ENCODE measurements around the gene PCCA.

Gene PCCA

GRCh38 chr13:100473501-100474044 is 384.7 kb downstream of the PCCA start:
- H3K4me3 ChIP-seq (ENCODE audit: low read depth in 1 of 2, low read length in 2 of 2) = no peak overlapping the region
- H3K9me3 ChIP-seq (ENCODE audit: control insufficient read depth in 1 of 2, low read length in 2 of 2) = no peaks in the 10 kb centered on the region
- H3K27ac ChIP-seq (ENCODE audit: low read length) = no peak overlapping the region
- no peaks in the 10 kb centered on the region for H3K4me1 ChIP-seq (ENCODE audit: control insufficient read depth in 1 of 2, insufficient read depth in 2 of 2, low read length in 2 of 2)
- no peaks in the 10 kb centered on the region for H3K36me3 ChIP-seq (ENCODE audit: control insufficient read depth in 1 of 2, insufficient read depth in 2 of 2, low read length in 2 of 2)
- H3K27me3 ChIP-seq (ENCODE audit: low read depth, low read length) = no peaks in the 10 kb centered on the region

- H3K4me1 ChIP-seq (ENCODE audit: control insufficient read depth in 1 of 2, insufficient read depth in 2 of 2, low read length in 2 of 2) = no peaks in the 10 kb centered on the region
- H3K4me3 ChIP-seq (ENCODE audit: low read depth in 1 of 2, low read length in 2 of 2) = no peak overlapping the region
These were observed 388.1 kb downstream of the PCCA start for GRCh38 chr13:100476963-100477362.

GRCh38 chr13:100478107-100478809 is 389.4 kb downstream of the PCCA start:
- no peak overlapping the region for H3K27ac ChIP-seq (ENCODE audit: low read length)
- H3K36me3 ChIP-seq (ENCODE audit: control insufficient read depth in 1 of 2, insufficient read depth in 2 of 2, low read length in 2 of 2) = no peaks in the 10 kb centered on the region
- H3K4me1 ChIP-seq (ENCODE audit: control insufficient read depth in 1 of 2, insufficient read depth in 2 of 2, low read length in 2 of 2) = no peaks in the 10 kb centered on the region
- no peaks in the 10 kb centered on the region for H3K9me3 ChIP-seq (ENCODE audit: control insufficient read depth in 1 of 2, low read length in 2 of 2)
- H3K27me3 ChIP-seq (ENCODE audit: low read depth, low read length) = no peaks in the 10 kb centered on the region
- H3K4me3 ChIP-seq (ENCODE audit: low read depth in 1 of 2, low read length in 2 of 2) = no peak overlapping the region

More at GRCh38 chr13:100476963-100477362, 388.1 kb downstream of the PCCA start:
- Histone ChIP-seq H3K27me3 (ENCODE audit: low read depth, low read length) (no peaks in the 10 kb centered on the region), H3K27ac (ENCODE audit: low read length) (no peak overlapping the region), H3K9me3 (ENCODE audit: control insufficient read depth in 1 of 2, low read length in 2 of 2) (no peaks in the 10 kb centered on the region), H3K36me3 (ENCODE audit: control insufficient read depth in 1 of 2, insufficient read depth in 2 of 2, low read length in 2 of 2) (no peaks in the 10 kb centered on the region)

GRCh38 chr13:100480676-100481075 is 391.8 kb downstream of the PCCA start:
- Histone ChIP-seq H3K4me3 (ENCODE audit: low read depth in 1 of 2, low read length in 2 of 2) (no peak overlapping the region), H3K27me3 (ENCODE audit: low read depth, low read length) (no peaks in the 10 kb centered on the region), H3K9me3 (ENCODE audit: control insufficient read depth in 1 of 2, low read length in 2 of 2) (no peaks in the 10 kb centered on the region), H3K4me1 (ENCODE audit: control insufficient read depth in 1 of 2, insufficient read depth in 2 of 2, low read length in 2 of 2) (no peaks in the 10 kb centered on the region), H3K36me3 (ENCODE audit: control insufficient read depth in 1 of 2, insufficient read depth in 2 of 2, low read length in 2 of 2) (no peaks in the 10 kb centered on the region), H3K27ac (ENCODE audit: low read length) (no peak overlapping the region)

- H3K27me3 ChIP-seq (ENCODE audit: low read depth, low read length) = no peaks in the 10 kb centered on the region
- no peak overlapping the region for H3K27ac ChIP-seq (ENCODE audit: low read length)
- H3K4me1 ChIP-seq (ENCODE audit: control insufficient read depth in 1 of 2, insufficient read depth in 2 of 2, low read length in 2 of 2) = no peaks in the 10 kb centered on the region
- H3K36me3 ChIP-seq (ENCODE audit: control insufficient read depth in 1 of 2, insufficient read depth in 2 of 2, low read length in 2 of 2) = no peaks in the 10 kb centered on the region
- H3K9me3 ChIP-seq (ENCODE audit: control insufficient read depth in 1 of 2, low read length in 2 of 2) = no peaks in the 10 kb centered on the region
- H3K4me3 ChIP-seq (ENCODE audit: low read depth in 1 of 2, low read length in 2 of 2) = no peak overlapping the region
These were observed 394.2 kb downstream of the PCCA start for GRCh38 chr13:100483139-100483538.

- Histone ChIP-seq H3K27ac (ENCODE audit: low read length) (no peak overlapping the region), H3K36me3 (ENCODE audit: control insufficient read depth in 1 of 2, insufficient read depth in 2 of 2, low read length in 2 of 2) (no peaks in the 10 kb centered on the region), H3K4me1 (ENCODE audit: control insufficient read depth in 1 of 2, insufficient read depth in 2 of 2, low read length in 2 of 2) (no peaks in the 10 kb centered on the region), H3K4me3 (ENCODE audit: low read depth in 1 of 2, low read length in 2 of 2) (no peak overlapping the region), H3K9me3 (ENCODE audit: control insufficient read depth in 1 of 2, low read length in 2 of 2) (no peaks in the 10 kb centered on the region), H3K27me3 (ENCODE audit: low read depth, low read length) (no peaks in the 10 kb centered on the region)
These were observed 395.0 kb downstream of the PCCA start for GRCh38 chr13:100483841-100484381.

- Histone ChIP-seq H3K4me1 (ENCODE audit: control insufficient read depth in 1 of 2, insufficient read depth in 2 of 2, low read length in 2 of 2) (no peaks in the 10 kb centered on the region), H3K9me3 (ENCODE audit: control insufficient read depth in 1 of 2, low read length in 2 of 2) (no peaks in the 10 kb centered on the region), H3K36me3 (ENCODE audit: control insufficient read depth in 1 of 2, insufficient read depth in 2 of 2, low read length in 2 of 2) (no peaks in the 10 kb centered on the region), H3K27ac (ENCODE audit: low read length) (no peak overlapping the region), H3K27me3 (ENCODE audit: low read depth, low read length) (no peaks in the 10 kb centered on the region), H3K4me3 (ENCODE audit: low read depth in 1 of 2, low read length in 2 of 2) (no peak overlapping the region)
These were observed 395.8 kb downstream of the PCCA start for GRCh38 chr13:100484702-100485101.

- no peak overlapping the region for H3K4me3 ChIP-seq (ENCODE audit: low read depth in 1 of 2, low read length in 2 of 2)
- H3K27me3 ChIP-seq (ENCODE audit: low read depth, low read length) = no peaks in the 10 kb centered on the region
- H3K4me1 ChIP-seq (ENCODE audit: control insufficient read depth in 1 of 2, insufficient read depth in 2 of 2, low read length in 2 of 2) = no peaks in the 10 kb centered on the region
- no peak overlapping the region for H3K27ac ChIP-seq (ENCODE audit: low read length)
- no peaks in the 10 kb centered on the region for H3K9me3 ChIP-seq (ENCODE audit: control insufficient read depth in 1 of 2, low read length in 2 of 2)
- H3K36me3 ChIP-seq (ENCODE audit: control insufficient read depth in 1 of 2, insufficient read depth in 2 of 2, low read length in 2 of 2) = no peaks in the 10 kb centered on the region
These were observed 396.4 kb downstream of the PCCA start for GRCh38 chr13:100485265-100485664.

GRCh38 chr13:100490692-100491091 is 401.8 kb downstream of the PCCA start:
- Histone ChIP-seq H3K9me3 (ENCODE audit: control insufficient read depth in 1 of 2, low read length in 2 of 2) (no peaks in the 10 kb centered on the region), H3K27ac (ENCODE audit: low read length) (no peak overlapping the region), H3K4me3 (ENCODE audit: low read depth in 1 of 2, low read length in 2 of 2) (no peak overlapping the region), H3K4me1 (ENCODE audit: control insufficient read depth in 1 of 2, insufficient read depth in 2 of 2, low read length in 2 of 2) (no peaks in the 10 kb centered on the region), H3K27me3 (ENCODE audit: low read depth, low read length) (no peaks in the 10 kb centered on the region), H3K36me3 (ENCODE audit: control insufficient read depth in 1 of 2, insufficient read depth in 2 of 2, low read length in 2 of 2) (no peaks in the 10 kb centered on the region)

- Histone ChIP-seq H3K27ac (ENCODE audit: low read length) (no peak overlapping the region), H3K9me3 (ENCODE audit: control insufficient read depth in 1 of 2, low read length in 2 of 2) (no peaks in the 10 kb centered on the region), H3K36me3 (ENCODE audit: control insufficient read depth in 1 of 2, insufficient read depth in 2 of 2, low read length in 2 of 2) (no peaks in the 10 kb centered on the region)
These were observed 402.4 kb downstream of the PCCA start for GRCh38 chr13:100491164-100491842.

GRCh38 chr13:100493418-100493817 is 404.5 kb downstream of the PCCA start:
- Histone ChIP-seq H3K36me3 (ENCODE audit: control insufficient read depth in 1 of 2, insufficient read depth in 2 of 2, low read length in 2 of 2) (no peaks in the 10 kb centered on the region), H3K4me3 (ENCODE audit: low read depth in 1 of 2, low read length in 2 of 2) (no peak overlapping the region), H3K9me3 (ENCODE audit: control insufficient read depth in 1 of 2, low read length in 2 of 2) (no peaks in the 10 kb centered on the region), H3K4me1 (ENCODE audit: control insufficient read depth in 1 of 2, insufficient read depth in 2 of 2, low read length in 2 of 2) (no peaks in the 10 kb centered on the region), H3K27ac (ENCODE audit: low read length) (no peak overlapping the region), H3K27me3 (ENCODE audit: low read depth, low read length) (no peaks in the 10 kb centered on the region)

More at GRCh38 chr13:100491164-100491842, 402.4 kb downstream of the PCCA start:
- no peaks in the 10 kb centered on the region for H3K27me3 ChIP-seq (ENCODE audit: low read depth, low read length)
- H3K4me1 ChIP-seq (ENCODE audit: control insufficient read depth in 1 of 2, insufficient read depth in 2 of 2, low read length in 2 of 2) = no peaks in the 10 kb centered on the region
- no peak overlapping the region for H3K4me3 ChIP-seq (ENCODE audit: low read depth in 1 of 2, low read length in 2 of 2)

All from muscle layer of duodenum (tissue), 2 donors.